DOHH2 (cell line): ENCODE data around the gene GNRHR.

Experiments
- H3F3A ChIP-seq: fragments of 200-600 bp; sonication (generic), shearing (Covaris generic); 2 replicates; pipeline ENCODE4 v1.6.0; 2016; ENCODE audit warnings: antibody characterized with exemption, mild to moderate bottlenecking; ENCODE audit not compliant: control insufficient read depth, insufficient read depth
- H3K27ac ChIP-seq: fragments of 200-600 bp; sonication (generic); 2 replicates; pipeline ENCODE4 v1.5.1; 2014; ENCODE audit warnings: low read depth, mild to moderate bottlenecking, low read length, moderate library complexity
- H3K27me3 ChIP-seq: fragments of 200-600 bp; sonication (generic); 2 replicates; pipeline ENCODE4 v1.6.1; 2014; ENCODE audit warnings: mild to moderate bottlenecking, low read length, mixed read lengths; ENCODE audit not compliant: control insufficient read depth
- H3K36me3 ChIP-seq: fragments of 200-600 bp; sonication (generic); 2 replicates; pipeline ENCODE4 v1.6.1; 2014; ENCODE audit warnings: mild to moderate bottlenecking, low read length, moderate library complexity, mixed read lengths; ENCODE audit not compliant: control insufficient read depth
- H3K4me1 ChIP-seq: fragments of 200-600 bp; sonication (generic); 2 replicates; pipeline ENCODE4 v1.6.1; 2014; ENCODE audit warnings: mild to moderate bottlenecking, low read length, mixed read lengths; ENCODE audit not compliant: control insufficient read depth
- H3K4me2 ChIP-seq: fragments of 200-600 bp; sonication (generic); 2 replicates; pipeline ENCODE4 v1.6.0; 2014; ENCODE audit warnings: mild to moderate bottlenecking, low read length, moderate library complexity
- H3K4me3 ChIP-seq: fragments of 200-600 bp; sonication (generic); 2 replicates; pipeline ENCODE4 v1.5.1; 2014; ENCODE audit warnings: mild to moderate bottlenecking, low read length, mixed read lengths
- H3K79me2 ChIP-seq: fragments of 200-600 bp; sonication (generic); 2 replicates; pipeline ENCODE4 v1.6.1; 2014; ENCODE audit warnings: mild to moderate bottlenecking, low read length, mixed read lengths; ENCODE audit not compliant: control insufficient read depth
- H3K9me2 ChIP-seq: fragments of 200-600 bp; sonication (generic); replicated peaks from 2 replicates; pipeline ENCODE4 v1.6.1; 2014; ENCODE audit warnings: mild to moderate bottlenecking, low read length, mixed read lengths; ENCODE audit not compliant: control insufficient read depth
- H3K9me3 ChIP-seq: fragments of 200-600 bp; sonication (generic); 2 replicates; pipeline ENCODE4 v1.6.1; 2014; ENCODE audit warnings: antibody characterized with exemption, low read length, mixed read lengths; ENCODE audit not compliant: control insufficient read depth, insufficient read depth
- H4K20me1 ChIP-seq: fragments of 200-600 bp; sonication (generic); 2 replicates; pipeline ENCODE4 v1.6.0; 2014; ENCODE audit warnings: low read depth, mild to moderate bottlenecking, antibody characterized with exemption, low read length, moderate library complexity; ENCODE audit not compliant: control insufficient read depth, insufficient read depth
- CTCF ChIP-seq: fragments of 200-600 bp; sonication (generic); IDR thresholded peaks from one replicate; pipeline ENCODE4 v1.5.1; 2014; ENCODE audit warnings: antibody characterized with exemption, mild to moderate bottlenecking, low read depth, low read length; ENCODE audit not compliant: poor library complexity, severe bottlenecking
- EZH2phosphoT487 ChIP-seq: fragments of 200-600 bp; sonication (generic); IDR thresholded peaks from 2 replicates; pipeline ENCODE4 v1.6.1; 2017; ENCODE audit warnings: borderline replicate concordance, mild to moderate bottlenecking, antibody characterized with exemption, low read length, moderate library complexity, mixed read lengths

The GNRHR gene

GRCh38 chr4:67727124-67727850, 26.9 kb downstream of the GNRHR start:
- Histone ChIP-seq H3K36me3 (no peaks in the 10 kb centered on the region), H3K4me3 (no peak overlapping the region), H3F3A (no peaks in the 10 kb centered on the region), H3K4me2 (no peak overlapping the region), H3K27ac (no peak overlapping the region), H3K4me1 (no peaks in the 10 kb centered on the region), H4K20me1 (no peaks in the 10 kb centered on the region), H3K9me2 (no peaks in the 10 kb centered on the region), H3K9me3 (no peaks in the 10 kb centered on the region), H3K79me2 (no peaks in the 10 kb centered on the region), H3K27me3 (no peaks in the 10 kb centered on the region)
- TF ChIP-seq CTCF (no peak), EZH2phosphoT487 (no peak)

GRCh38 chr4:67725981-67726380, 28.2 kb downstream of the GNRHR start:
- 0 out of 2 replicates have a peak, but pooled peaks cover 4% of the 10 kb centered on the region for H3K36me3 ChIP-seq
- H3F3A ChIP-seq: no peaks in the 10 kb centered on the region
- no peaks in the 10 kb centered on the region for H3K27me3 ChIP-seq
- no peaks in the 10 kb centered on the region for H3K9me2 ChIP-seq
- no peak overlapping the region for H3K4me3 ChIP-seq
- H3K4me2 ChIP-seq: no peak overlapping the region
- no peaks in the 10 kb centered on the region for H4K20me1 ChIP-seq
- H3K27ac ChIP-seq: no peak overlapping the region
- H3K9me3 ChIP-seq: no peaks in the 10 kb centered on the region
- no peaks in the 10 kb centered on the region for H3K79me2 ChIP-seq
- no peak for TF ChIP-seq EZH2phosphoT487
- no peaks in the 10 kb centered on the region for H3K4me1 ChIP-seq

- Histone ChIP-seq H3K4me3 (no peak overlapping the region), H3K4me2 (no peak overlapping the region), H3K9me2 (no peaks in the 10 kb centered on the region), H3K79me2 (no peaks in the 10 kb centered on the region), H4K20me1 (no peaks in the 10 kb centered on the region), H3K9me3 (no peaks in the 10 kb centered on the region), H3K27me3 (no peaks in the 10 kb centered on the region), H3K36me3 (0 out of 2 replicates have a peak, but pooled peaks cover 5% of the 10 kb centered on the region), H3K27ac (no peak overlapping the region), H3K4me1 (no peaks in the 10 kb centered on the region), H3F3A (no peaks in the 10 kb centered on the region)
- TF ChIP-seq CTCF: no peak
- TF ChIP-seq EZH2phosphoT487: no peak
Measured at GRCh38 chr4:67725132-67725531, 29.1 kb downstream of the GNRHR start.

GRCh38 chr4:67723949-67724348, 30.2 kb downstream of the GNRHR start:
- Histone ChIP-seq H3K79me2 (no peaks in the 10 kb centered on the region), H3K9me3 (no peaks in the 10 kb centered on the region), H3K27ac (no peak overlapping the region), H3K4me2 (no peak overlapping the region), H3K27me3 (no peaks in the 10 kb centered on the region), H3K9me2 (no peaks in the 10 kb centered on the region), H3K36me3 (0 out of 2 replicates have a peak, but pooled peaks cover 5% of the 10 kb centered on the region), H4K20me1 (no peaks in the 10 kb centered on the region), H3K4me1 (no peaks in the 10 kb centered on the region), H3F3A (no peaks in the 10 kb centered on the region), H3K4me3 (no peak overlapping the region)
- TF ChIP-seq CTCF: no peak
- TF ChIP-seq EZH2phosphoT487: no peak
